Activated T-helper 9 cell treated with anti-CD3 and anti-CD28 coated beads, Interleukin-2, amount 50 U/mL, for 16 hours (primary cell): Measurements from ENCODE around the gene RAB39A.
A peak's percentile ranks its signal among the peaks of the same experiment; 100 is the strongest.

Source experiments
- DNase-seq: peaks from one replicate; pipeline ENCODE4 v3.0.0-alpha.2; 2020; ENCODE audit warnings: low read depth

Gene RAB39A

DNA sequence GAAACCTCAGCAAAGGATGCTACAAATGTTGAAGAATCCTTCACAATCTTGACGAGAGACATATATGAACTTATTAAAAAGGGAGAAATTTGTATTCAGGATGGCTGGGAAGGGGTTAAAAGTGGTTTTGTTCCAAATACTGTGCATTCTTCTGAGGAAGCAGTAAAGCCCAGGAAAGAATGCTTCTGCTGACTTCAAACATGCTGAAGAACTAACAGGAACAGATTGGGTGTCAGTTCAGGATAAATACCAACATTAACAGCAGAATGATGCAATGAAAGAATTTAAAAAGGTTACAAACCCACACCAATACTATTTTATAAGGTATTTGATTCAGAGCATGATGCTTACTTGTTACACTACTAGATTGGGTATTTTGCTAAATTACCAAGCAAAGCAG is 33.9 kb downstream of the RAB39A start:
- DNase-seq: no peak

DNA sequence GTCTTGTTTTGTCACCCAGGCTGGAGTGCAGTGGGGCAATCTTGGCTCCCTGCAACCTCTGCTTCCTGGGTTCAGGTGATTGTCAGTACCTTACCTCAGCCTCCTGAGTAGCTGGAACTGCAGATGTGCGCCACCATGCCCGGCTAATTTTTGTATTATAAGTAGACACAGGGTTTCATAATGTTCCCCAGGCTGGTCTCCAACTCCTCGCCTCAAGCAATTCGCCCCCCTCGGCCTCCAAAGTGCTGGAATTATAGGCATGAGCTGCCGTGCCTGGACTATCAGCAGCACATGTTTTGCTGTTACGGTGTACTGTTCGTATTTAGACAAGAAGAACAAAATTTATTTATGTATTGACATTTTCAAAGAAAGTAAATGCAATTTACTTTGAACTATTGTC is 34.8 kb downstream of the RAB39A start:
- DNase-seq: no peak

DNA sequence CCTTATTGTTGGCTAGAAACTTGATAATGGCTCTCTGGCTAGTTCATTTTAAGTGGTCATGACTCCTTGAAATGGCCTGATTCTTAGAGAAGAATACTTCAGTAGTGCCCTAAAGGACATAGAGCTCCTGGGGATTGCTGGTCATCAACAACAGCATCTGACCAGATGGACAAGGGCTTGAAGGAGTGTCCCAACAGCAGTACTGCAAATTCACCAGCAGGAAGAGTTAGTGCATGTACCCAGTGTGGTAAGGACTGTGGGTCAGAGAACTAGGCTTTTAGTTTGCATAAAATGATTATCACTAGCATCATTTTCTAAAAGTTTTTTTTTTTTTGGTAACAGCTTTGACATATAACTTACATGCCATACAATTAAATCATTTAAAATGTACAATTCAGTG is 41.0 kb downstream of the RAB39A start:
- DNase-seq: no peak

DNA sequence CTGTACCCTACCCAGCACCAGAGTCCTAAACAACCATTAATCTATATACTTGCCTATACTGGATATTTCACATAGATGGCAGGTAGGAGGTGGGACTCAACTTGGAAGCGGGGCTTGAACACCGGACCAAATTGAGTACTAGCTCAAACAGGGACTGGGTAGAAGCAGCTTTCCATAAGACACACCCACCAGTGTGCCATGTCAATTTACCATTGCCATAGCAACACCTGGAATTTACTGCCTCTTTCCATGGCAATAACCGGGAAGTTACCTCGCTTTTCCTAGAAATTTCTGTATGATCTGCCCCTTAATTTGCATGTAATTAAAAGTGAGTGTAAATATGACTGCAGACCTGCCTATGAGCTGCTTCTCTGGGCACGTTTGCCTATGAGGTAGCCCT is 41.8 kb downstream of the RAB39A start:
- DNase-seq: no peak

DNA sequence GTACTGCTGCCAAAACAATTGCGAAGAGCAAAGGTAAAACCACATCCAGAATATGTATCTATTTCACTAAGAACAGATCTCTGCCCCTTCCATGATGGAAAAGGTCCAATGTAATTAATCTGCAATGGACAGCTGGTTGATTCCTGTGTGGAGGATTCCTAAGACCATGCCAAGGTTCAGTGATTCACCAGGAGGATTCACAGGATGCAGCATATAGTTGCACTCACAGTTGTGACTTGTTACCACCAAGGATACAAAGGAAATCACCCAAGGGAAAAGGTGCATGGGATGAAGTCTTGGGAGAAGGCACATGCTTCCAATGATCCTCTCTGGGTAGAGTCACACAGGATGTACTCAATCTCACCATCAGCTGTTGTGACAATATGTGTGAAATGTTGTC is 45.4 kb downstream of the RAB39A start:
- no peak for DNase-seq

DNA sequence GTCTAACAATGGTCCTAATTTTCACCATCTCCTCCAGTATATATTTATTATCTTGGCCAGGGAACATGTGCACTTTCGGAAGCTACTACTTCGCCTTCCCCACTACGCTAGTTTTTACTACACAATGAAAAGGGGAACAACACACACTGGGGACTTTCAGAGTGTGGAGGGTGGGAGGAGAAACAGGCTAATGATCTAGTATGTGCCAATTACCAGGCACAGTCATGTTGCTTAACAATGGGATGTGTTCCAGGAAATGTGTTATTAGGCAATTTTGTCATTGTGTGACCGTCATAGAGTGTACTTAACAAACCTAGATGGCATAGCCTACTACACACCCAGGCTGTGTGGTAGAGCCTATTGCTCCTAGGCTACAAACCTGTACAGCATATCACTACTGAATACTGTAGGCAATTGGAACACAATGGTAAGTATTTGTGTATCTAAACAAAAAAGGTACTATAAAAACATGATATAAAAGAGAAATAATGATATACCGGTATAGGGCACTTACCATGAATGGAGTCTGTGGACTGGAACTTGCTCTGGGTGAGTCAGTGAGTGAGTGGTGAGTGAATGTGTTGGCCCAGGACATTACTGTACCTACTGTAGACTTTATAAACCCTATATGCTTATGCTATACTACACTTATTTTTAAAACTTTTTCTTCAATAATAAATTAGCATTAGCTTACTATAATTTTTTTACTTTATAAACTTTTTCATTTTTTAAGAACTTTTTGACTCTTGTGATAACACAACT is 60.3 kb downstream of the RAB39A start:
- DNase-seq: no peak

DNA sequence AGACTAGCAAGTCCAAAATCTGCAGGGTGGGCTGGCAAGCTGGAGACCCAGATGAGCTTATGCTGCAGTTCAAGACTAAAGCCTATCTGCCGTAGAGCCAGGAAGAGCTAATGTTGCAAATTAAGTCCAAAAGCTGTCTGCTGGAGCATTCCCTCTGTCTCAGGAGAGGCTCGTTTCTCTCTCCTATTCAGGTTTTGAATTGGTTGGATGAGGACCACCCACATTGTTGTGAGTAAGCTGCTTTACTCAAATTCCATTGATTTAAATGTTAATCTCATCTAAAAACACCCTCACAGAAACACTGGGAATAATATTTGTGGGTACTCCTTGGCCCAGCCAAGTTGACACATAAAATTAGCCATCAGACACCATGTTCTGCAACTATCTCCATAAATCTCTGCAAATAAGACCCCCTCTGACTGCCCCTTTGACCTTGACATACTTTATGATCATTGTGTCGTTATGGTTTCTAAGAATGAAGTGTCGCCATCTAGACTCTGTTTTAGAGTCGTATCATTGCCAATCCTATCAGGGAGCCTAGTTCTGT is 63.7 kb downstream of the RAB39A start:
- DNase-seq: no peak

DNA sequence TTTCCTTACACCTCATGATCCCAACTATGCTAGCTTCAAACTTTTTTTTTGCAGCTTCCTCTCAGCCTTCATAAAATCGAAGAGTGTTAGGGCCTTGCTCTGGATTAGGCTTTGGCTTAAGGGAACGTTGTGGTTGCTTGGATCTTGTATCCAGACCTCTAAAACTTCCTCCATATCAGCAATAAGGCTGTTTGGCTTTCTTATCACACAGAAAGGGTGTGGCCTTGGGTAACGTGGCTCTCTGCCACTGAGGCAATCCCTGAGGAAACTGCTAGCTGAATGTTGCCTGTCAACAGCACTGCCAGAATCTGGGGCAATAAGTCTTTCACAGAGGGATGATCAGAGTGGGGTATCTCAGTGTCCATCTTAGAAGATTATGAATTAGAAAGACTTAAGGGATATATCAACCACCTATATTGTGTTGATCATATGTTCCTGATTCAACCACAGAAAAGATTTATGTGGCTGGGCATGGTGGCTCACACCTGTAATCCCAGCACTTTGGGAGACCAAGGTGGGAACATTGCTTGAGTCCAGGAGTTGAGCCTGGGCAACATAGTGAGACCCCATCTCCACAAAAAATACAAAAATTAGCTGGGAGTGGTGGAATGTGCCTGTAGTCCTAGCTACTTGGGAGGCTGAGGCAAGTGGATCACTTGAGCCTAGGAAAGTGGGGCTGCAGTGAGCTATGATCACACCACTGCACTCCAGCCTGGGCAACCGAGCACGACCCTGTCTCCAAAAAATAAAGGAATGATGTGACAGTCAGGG is 67.9 kb downstream of the RAB39A start:
- DNase-seq: no peak

DNA sequence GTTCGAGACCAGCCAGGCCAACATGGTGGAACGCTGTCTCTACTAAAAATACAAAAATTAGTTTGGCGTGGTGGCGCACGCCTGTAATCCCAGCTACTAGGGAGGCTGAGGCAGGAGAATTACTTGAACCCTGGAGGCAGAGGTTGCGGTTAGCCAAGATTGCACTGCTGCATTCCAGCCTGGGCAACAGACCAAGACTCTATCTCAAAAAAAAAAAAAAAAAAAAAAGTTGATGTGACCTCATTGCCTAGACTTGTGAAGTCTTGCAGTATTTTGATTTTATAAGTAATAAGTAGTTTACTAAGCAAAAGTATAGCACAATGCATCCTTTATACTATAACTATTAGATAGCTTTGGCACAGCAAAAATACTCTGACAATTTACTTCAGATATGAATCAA is 70.5 kb downstream of the RAB39A start:
- no peak for DNase-seq

DNA sequence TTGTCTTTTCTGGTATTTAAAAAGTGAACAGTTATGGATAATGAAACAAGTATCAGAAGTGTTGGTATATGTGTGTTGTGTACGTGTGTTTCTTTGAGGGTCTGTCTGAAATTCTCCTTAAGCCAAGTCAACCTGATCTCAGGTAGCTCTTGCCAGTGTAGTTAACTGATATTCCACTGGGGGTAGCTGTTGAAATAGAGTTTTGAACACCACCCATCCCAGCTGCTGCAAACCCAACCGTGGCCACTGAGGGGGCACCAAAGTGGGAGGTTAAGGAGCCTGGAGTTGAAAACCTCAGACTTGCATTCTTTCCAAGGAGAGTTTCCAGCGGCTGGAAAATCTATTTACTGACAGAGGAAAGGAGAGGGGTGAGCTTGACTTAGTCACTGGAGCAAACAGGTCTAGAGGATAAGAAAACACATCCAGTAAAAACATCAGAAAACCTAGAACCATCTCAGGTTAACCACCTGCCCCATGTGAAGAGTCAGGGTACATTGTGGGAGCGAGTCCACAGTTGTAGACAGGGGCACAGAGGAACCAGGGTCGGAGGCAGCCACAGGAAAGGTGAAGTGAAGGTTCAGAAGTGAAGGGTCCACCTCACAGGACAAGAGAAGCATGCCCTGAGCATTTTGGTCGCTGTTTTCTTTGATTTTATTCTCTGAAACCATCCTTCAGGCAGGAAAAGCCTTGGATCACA is 71.7 kb downstream of the RAB39A start:
- no peak for DNase-seq

DNA sequence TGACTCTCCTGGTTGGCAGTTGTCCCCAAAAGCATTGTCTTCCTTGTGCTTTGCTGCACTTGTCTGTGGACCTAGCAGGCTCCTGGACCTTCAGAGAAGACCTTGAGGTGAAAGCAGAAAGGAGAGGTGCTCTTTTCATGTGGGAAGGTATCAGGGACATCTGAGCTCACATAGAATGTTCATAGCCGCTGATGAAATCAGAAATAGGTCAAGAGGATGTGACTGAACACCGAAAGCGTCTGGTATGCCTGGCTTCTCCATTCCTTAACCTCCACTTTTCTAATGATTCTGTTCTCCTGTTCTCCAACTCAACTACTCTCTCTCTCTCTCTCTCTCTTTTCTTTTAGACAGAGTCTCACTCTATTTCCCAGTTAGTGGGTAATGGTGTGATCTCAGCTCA is 74.2 kb downstream of the RAB39A start:
- DNase-seq: no peak

DNA sequence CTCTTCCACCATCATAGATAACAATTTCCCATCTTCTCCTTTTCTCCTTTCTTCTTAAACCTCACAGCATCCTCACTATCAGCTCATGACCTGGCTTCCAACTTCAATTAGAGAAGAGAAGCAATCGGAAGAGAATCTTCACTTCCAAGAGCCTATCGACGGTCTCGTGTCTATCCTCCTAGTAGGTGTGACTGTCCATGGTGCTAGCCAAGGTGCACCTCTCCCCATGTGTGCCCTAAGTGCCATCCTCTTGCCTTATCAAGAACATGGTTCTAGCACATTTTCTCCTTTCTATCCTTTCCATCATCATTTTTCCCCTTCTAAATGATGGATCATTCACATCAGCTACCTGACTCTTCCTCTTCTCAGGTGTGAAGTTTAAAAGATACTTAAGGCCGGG is 75.4 kb downstream of the RAB39A start:
- DNase-seq: no peak

DNA sequence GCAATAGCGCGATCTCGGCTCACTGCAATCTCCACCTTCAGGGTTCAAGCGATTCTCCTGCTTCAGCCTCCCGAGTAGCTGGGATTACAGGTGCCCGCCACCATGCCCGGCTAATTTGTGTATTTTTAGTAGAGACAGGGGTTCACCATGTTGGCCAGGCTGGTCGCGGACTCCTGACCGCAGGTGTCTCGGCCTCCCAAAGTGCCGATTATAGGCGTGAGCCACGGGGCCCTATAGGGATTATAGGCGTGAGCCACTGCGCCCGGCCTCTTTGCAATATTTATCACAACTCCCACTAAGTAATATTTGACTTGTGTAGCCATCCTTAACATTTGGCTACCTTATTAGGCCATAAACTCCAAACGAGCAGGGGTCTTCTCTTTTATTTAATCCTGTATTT is 79.6 kb downstream of the RAB39A start:
- DNase-seq: no peak

DNA sequence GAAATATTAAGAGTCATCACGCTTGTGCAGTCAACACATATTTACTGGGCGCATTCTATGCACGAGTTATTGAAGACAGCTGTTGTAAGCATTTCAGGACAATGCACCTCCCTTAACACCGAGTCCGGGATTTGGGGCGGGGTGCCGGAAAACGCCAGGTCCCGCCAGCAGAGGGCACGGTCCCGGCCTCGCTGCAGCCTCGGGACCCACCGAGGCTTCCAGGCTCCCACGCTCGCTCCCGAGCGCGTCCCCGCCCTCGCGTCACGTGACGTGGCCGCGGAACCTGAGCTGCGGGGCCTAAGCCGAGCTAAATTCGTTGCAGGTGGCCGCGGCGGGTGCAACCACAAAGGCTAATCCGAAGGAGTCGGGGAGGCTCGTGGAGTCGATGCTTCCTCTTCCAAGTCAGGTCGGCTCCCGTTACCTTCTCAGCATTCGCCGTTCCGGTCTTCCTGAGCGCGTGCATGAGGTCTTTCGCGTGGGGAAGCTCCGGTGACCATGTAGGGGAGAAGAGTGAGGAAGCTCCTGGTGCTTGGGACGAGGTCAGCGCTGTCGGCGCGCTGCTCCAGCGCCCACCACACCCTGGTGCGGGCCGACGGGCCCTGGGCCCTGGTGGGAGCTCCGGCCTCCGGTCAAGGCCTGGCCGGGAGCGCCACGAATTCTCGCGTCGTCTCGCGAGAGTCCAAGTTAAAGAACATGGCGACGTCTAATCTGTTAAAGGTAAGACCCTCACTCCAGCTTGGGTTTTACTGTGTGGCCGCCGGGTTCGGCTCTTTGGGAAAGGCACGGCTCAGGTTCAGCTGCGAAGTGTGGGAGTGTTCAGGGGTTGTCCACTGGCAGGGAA is 80.6 kb downstream of the RAB39A start, which contains the start of gene CUL5:
Gene CUL5 (plus strand): TSS at position 243 of the 841 bp plus-strand sequence. CDS start 451 bp downstream, at position 694.
- peak; percentile 86 for DNase-seq

DNA sequence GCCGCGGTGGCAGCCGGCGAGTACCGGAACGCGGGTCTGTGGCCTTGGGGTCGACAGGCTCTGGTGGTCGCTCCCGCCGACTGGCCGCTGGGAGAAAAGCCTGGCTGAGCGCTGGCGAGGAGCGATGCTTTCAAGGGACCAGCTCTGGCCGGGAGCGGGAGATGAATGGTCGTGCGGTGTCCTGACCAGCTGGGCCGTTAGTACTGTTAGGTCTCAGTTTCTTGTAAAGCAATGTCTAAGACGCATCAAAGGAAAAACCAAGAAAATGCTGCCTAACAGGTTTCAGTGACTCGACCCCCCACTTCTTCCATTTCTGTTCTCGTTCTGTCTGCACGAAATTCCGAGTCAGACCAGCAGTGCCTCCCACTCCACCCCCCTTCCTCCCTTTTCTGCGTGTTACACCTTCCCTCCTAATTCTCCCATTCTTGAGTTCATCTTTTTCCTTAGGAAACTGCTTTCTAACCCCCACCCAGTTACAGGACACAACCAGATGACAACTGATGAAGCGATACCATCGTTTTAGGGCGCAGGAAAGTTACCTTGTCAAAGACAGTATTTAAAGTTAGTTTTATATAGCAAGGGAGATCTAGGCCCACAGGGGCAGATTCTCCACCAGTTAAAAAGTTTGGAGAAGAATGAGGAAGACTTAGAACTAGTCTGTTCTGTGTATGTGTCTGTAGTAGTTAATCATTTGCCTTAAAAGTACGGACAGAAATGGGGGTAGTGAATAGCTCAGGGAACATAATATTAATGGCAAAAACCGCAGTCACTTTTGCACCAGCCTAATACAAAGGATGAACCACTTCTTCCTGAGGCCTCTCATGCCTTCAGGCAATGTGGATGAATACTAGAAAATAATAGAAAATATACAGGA is 81.5 kb downstream of the RAB39A start:
- DNase-seq: no peak

DNA sequence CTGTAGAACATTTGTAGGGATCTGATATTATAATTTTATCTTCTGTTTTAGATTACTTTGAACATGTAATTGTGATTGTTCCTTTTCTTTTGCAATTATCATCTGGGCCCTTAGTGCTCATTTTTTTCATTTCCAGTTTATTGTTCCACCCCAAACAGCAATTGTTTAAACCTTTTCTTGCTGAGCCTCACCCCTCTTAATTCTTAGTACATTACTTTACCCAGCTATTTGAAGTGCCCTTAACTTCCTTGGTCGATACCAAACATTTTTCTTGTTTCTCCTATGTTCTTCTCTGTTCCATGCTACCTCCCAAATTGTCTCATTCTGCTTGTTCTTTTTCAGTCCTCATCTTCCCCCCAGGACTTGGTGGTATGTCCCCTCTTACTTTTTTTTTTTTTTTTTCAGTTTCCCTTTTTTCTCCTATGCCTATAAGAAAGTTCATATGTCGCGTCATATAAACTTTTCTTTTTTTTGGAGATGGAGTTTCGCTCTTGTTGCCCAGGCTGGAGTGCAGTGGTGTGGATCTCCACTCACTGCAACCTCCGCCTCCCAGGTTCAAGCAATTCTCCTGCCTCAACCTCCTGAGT is 84.0 kb downstream of the RAB39A start:
- DNase-seq: no peak
